KOPT-K1 (cell line): ENCODE data around the gene CSE1L.
"Not testable (repeated sequence)": the region's sequence is repeated elsewhere in the genome, so short reads cannot be mapped to it uniquely, and the experiment has no call there.

ENCODE experiments used
- H3K27ac ChIP-seq: fragments of 200-600 bp; sonication (generic); 2 replicates; pipeline ENCODE4 v1.5.1; 2016; ENCODE audit warnings: antibody characterized with exemption, mild to moderate bottlenecking, low read depth, low read length; ENCODE audit not compliant: poor library complexity, severe bottlenecking
- H3K36me3 ChIP-seq: fragments of 200-600 bp; sonication (generic); 2 replicates; pipeline ENCODE4 v1.5.1; 2017; ENCODE audit warnings: antibody characterized with exemption, mild to moderate bottlenecking, low read length, moderate library complexity; ENCODE audit not compliant: insufficient read depth
- H3K9me3 ChIP-seq: fragments of 200-600 bp; sonication (generic); 2 replicates; pipeline ENCODE4 v1.5.1; 2017; ENCODE audit warnings: antibody characterized with exemption, low read length, mild to moderate bottlenecking; ENCODE audit not compliant: insufficient read depth, poor library complexity, severe bottlenecking

The CSE1L gene

DNA sequence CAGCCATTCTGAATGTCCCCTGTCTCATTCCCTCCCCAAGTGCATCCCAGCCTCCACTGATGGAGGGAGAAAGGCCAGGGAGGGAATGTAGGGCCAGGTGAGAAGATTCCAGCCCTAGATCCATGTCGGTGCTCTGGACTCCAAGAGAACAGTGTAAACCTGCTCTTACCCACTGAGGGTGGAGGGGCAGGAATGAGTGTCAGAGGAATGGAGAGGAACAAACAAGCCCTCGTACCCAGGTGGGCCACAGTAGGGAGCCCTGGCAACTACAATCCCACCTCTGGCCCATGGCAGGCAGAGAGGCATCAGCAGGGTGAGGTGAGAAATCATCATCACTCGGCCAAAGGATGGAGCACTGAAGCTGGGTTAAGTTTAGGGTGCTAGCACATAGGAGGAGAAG, 87.5 kb downstream of the CSE1L start:
- H3K27ac ChIP-seq, result no peak overlapping the region
- H3K36me3 ChIP-seq, result peaks cover 98% of the 10 kb centered on the region

DNA sequence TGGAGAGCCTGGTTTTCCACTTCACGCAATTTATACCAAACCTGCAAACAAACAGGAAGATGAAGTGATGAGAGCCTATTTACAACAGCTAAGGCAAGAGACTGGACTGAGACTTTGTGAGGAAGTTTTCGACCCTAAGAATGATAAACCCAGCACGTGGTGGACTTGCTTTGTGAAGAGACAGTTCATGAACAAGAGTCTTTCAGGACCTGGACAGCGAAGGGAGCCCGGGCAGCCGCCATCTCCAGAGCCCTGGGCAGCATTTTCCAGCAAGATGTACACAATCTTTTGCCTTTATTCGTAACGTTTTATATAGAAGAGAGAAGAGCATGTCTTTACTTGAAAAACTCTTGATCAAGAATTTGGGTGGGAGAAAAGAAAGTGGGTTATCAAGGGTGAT, 88.7 kb downstream of the CSE1L start:
- H3K27ac ChIP-seq, H3K9me3 ChIP-seq: not testable (repeated sequence)

More for the DNA sequence above, 87.5 kb downstream of the CSE1L start:
- no peaks in the 10 kb centered on the region for H3K9me3 ChIP-seq

DNA sequence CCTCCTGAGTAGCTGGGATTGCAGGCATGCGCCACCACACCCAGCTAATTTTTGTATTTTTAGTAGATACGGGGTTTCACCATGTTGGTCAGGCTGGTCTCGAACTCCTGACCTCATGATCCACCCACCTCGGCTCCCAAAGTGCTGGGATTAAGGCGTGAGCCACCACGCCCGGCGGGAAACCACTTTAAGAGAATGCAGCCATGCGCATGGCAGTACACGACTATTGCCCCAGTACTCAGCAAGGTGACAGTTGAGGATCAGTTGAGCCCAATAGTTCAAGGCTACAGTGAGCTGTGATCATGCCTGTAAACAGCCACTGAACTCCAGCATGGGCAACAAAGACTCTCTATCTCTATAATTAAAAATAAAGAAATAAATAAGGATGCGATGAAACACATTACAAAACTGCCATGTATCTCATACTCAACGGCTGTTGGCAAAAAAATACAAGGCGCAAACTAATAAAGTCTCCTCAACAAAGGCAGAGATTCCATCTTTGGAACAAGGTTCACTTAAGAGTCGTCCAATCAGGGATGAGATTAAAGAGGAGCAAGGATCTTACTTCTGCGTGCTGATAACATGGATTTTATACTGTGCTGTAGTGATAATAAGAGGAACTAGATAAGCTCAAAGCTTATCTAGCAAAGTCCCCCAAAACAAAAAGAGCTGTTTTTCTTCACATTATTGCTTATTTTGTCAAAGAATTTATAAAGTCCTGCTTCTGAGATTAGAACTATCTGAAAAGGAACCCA, 90.9 kb downstream of the CSE1L start:
- no peaks in the 10 kb centered on the region for H3K9me3 ChIP-seq
- H3K36me3 ChIP-seq, result peaks cover 93% of the 10 kb centered on the region
- H3K27ac ChIP-seq, result no peak overlapping the region

More for the DNA sequence above, 88.7 kb downstream of the CSE1L start:
- peaks cover 97% of the 10 kb centered on the region for H3K36me3 ChIP-seq

DNA sequence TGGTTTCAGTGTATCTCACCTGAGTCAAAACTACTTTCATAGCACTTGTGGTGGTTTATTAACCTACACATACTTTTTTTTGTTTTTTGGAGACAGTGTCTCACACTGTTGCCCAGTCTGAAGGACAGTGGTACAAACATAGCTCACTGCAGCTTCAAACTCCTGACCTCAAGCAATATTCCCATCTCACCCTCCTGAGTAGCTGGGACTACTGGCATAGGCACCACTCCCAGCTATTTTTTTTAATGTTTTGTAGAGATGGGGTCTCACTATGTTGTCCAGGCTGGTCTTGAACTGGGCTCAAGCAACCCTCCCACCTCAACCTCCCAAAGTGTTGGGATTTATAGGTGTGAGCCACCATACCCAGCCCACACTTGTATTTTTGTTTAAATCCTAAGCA, 92.3 kb downstream of the CSE1L start:
- Histone ChIP-seq H3K36me3 (peaks cover 90% of the 10 kb centered on the region), H3K9me3 (no peaks in the 10 kb centered on the region), H3K27ac (no peak overlapping the region)

DNA sequence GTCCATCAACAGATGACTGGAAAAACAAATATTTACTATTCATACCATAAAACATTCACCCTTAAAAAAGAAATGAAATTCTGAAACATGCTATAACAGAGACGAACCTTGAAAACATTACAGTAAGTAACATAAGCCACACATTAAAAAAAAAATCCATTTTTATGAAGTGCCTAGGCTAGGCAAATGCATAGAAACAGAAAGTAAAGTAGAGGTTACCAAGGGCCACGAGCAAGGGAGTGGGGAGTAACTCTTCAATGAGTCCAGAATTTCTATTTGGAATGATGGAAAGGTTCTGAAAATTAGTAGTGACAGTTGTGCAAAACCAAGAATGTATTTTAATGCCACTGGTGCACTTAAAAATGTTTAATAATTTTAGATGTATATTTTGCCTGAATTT, 94.3 kb downstream of the CSE1L start:
- no peaks in the 10 kb centered on the region for H3K9me3 ChIP-seq
- no peak overlapping the region for H3K27ac ChIP-seq
- H3K36me3 ChIP-seq, result peaks cover 90% of the 10 kb centered on the region

DNA sequence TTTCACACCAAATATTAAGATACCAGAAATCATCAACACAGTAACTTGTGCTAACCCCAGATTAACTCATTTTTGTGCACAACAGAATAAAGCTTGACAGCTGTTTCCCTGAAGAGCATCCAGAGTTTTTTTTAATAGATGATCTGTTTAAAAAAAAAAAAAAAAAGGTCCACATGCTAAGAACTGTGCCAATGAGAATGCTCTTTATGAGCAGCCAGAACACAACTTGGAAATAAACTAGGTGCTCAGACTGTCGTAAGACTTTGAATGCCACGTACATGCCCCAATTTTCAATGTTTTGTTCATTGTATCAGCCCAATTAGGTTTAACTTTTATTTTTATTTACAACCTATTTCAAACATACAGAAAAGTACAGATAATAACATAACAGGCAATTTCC, 94.7 kb downstream of the CSE1L start:
- peaks cover 90% of the 10 kb centered on the region for H3K36me3 ChIP-seq
- H3K27ac ChIP-seq, result no peak overlapping the region
- H3K9me3 ChIP-seq, result no peaks in the 10 kb centered on the region
